PC-3 (cell line): Measurements from ENCODE around the gene RXRB. TPM values are rescaled to one million over a fixed set of nuclear protein-coding genes. Genes with fewer than 3 reads are reported as not detected.

Experiments
- ATAC-seq: fragments of 200-7000 bp; cut with Tn5 transposase; 2 replicates; pipeline ENCODE4 v1.9.1; 2020; ENCODE audit warnings: mild to moderate bottlenecking, moderate library complexity
- BruUV-seq: library from RNA; stranded (reverse); fragments of 400-500 nt; replicated peaks from 2 replicates; lab custom pipeline; 2021; lab: Mats Ljungman, UMichigan
- CTCF ChIA-PET: fragments of 300-600 bp; sonication (Branson Sonifier 250); formaldehyde crosslinking; loops from one replicate; lab custom pipeline; 2022; ENCODE audit warnings: antibody characterized with exemption; lab: Charles Lee
- POLR2A ChIA-PET: fragments of 300-600 bp; sonication (Branson Sonifier 250); formaldehyde crosslinking; loops from one replicate; lab custom pipeline; 2022; ENCODE audit warnings: antibody characterized with exemption; ENCODE audit not compliant: unreplicated experiment; lab: Charles Lee
- DNase-seq: peaks from one replicate; pipeline ENCODE4 v3.0.0-alpha.2; 2015
- H2AFZ ChIP-seq: fragments of 300-600 bp; sonication (generic); 2 replicates; pipeline ENCODE4 v1.6.0; 2016; ENCODE audit warnings: antibody characterized with exemption, low read length
- H3F3A ChIP-seq: fragments of 300-600 bp; sonication (generic); one replicate; pipeline ENCODE4 v1.6.0; 2017; ENCODE audit warnings: antibody characterized with exemption, low read length, control low read depth, mild to moderate bottlenecking; ENCODE audit not compliant: unreplicated experiment
- H3K27ac ChIP-seq: fragments of 300-600 bp; sonication (generic); 2 replicates; pipeline ENCODE4 v1.5.1; 2016; ENCODE audit warnings: mild to moderate bottlenecking, low read length
- H3K27me3 ChIP-seq: fragments of 300-600 bp; sonication (generic); 2 replicates; pipeline ENCODE4 v1.6.1; 2016; ENCODE audit warnings: low read length, mixed read lengths
- H3K36me3 ChIP-seq: fragments of 300-600 bp; sonication (generic); 2 replicates; pipeline ENCODE4 v1.6.1; 2016; ENCODE audit warnings: low read depth, mixed run types, low read length, mixed read lengths
- H3K4me1 ChIP-seq: fragments of 300-600 bp; sonication (generic); 2 replicates; pipeline ENCODE4 v1.5.1; 2016; ENCODE audit warnings: low read length; ENCODE audit not compliant: insufficient read depth
- H3K4me2 ChIP-seq: fragments of 300-600 bp; sonication (generic); 2 replicates; pipeline ENCODE4 v1.6.0; 2016; ENCODE audit warnings: low read length
- H3K4me3 ChIP-seq: fragments of 300-600 bp; sonication (generic); 2 replicates; pipeline ENCODE4 v1.5.1; 2016; ENCODE audit warnings: mild to moderate bottlenecking, low read length, mixed read lengths
- H3K79me2 ChIP-seq: fragments of 300-600 bp; sonication (generic); 2 replicates; pipeline ENCODE4 v1.6.1; 2017; ENCODE audit warnings: low read length, mixed read lengths
- H3K9ac ChIP-seq: fragments of 300-600 bp; sonication (generic); 2 replicates; pipeline ENCODE4 v1.6.0; 2016; ENCODE audit warnings: mild to moderate bottlenecking, low read length
- H3K9me2 ChIP-seq: fragments of 300-600 bp; sonication (generic); replicated peaks from 2 replicates; pipeline ENCODE4 v1.6.1; 2016; ENCODE audit warnings: mixed run types, low read length, mixed read lengths
- H3K9me3 ChIP-seq: fragments of 300-600 bp; sonication (generic); 2 replicates; pipeline ENCODE4 v1.6.1; 2016; ENCODE audit warnings: low read length, mixed read lengths
- H4K20me1 ChIP-seq: fragments of 300-600 bp; sonication (generic); 2 replicates; pipeline ENCODE4 v1.6.1; 2016; ENCODE audit warnings: low read length, mixed read lengths
- CTCF ChIP-seq: fragments of 300-600 bp; sonication (generic); conservative IDR thresholded peaks from 2 replicates; pipeline ENCODE4 v1.5.1; 2017; ENCODE audit warnings: antibody characterized with exemption, low read depth, mild to moderate bottlenecking, low read length
- EZH2 ChIP-seq: fragments of 300-600 bp; sonication (generic); IDR thresholded peaks from one replicate; pipeline ENCODE4 v1.6.1; 2017; ENCODE audit warnings: antibody characterized with exemption, mild to moderate bottlenecking, low read length; ENCODE audit not compliant: unreplicated experiment
- EZH2phosphoT487 ChIP-seq: fragments of 300-600 bp; sonication (generic); IDR thresholded peaks from 2 replicates; pipeline ENCODE4 v1.6.1; 2018; ENCODE audit warnings: mild to moderate bottlenecking, antibody characterized with exemption, low read length, borderline replicate concordance
- intact Hi-C: fragments of 100-400 bp; cut with micrococcal nuclease; formaldehyde crosslinking; loops from 2 replicates; pipeline ENCODE4 v1.9.0; 2023
- total RNA-seq: library from RNA; depleted of rRNA; stranded (reverse); fragments of >200 nt; gene quantifications from 2 replicates; pipeline ENCODE4 v1.2.3, GENCODE V29; 2014

RXRB gene
- total RNA-seq, 1 experiment from 2014 or later, result 24.0 TPM

GRCh38 chr6:33177552-33178446, 22.7 kb downstream of the RXRB start:
- TF ChIP-seq CTCF, result no peak
- TF ChIP-seq EZH2phosphoT487, result no peak
- TF ChIP-seq EZH2, result no peak
- POLR2A ChIA-PET, result no interaction called here
- no peaks in the 10 kb centered on the region for H3K4me1 ChIP-seq
- CTCF ChIA-PET, result no interaction called here
- no peaks in the 10 kb centered on the region for H3K36me3 ChIP-seq
- H3K9ac ChIP-seq, result no peak overlapping the region
- ATAC-seq (no peak), DNase-seq (no peak)
- intact Hi-C loops, result no loop called here
- no peaks in the 10 kb centered on the region for H3K79me2 ChIP-seq
- no peaks in the 10 kb centered on the region for H4K20me1 ChIP-seq
- no peaks in the 10 kb centered on the region for H3K9me3 ChIP-seq
- no TSS peak for BruUV-seq
- H3K4me3 ChIP-seq, result no peak overlapping the region
- no peaks in the 10 kb centered on the region for H3K27me3 ChIP-seq
- H3F3A ChIP-seq, result no peaks in the 10 kb centered on the region
- no peaks in the 10 kb centered on the region for H3K9me2 ChIP-seq
- H2AFZ ChIP-seq, result no peak overlapping the region
- no peak overlapping the region for H3K4me2 ChIP-seq
- H3K27ac ChIP-seq, result no peak overlapping the region

- Histone ChIP-seq H3F3A (no peaks in the 10 kb centered on the region), H2AFZ (no peak overlapping the region), H3K27ac (no peak overlapping the region), H3K4me3 (no peak overlapping the region), H3K9me2 (no peaks in the 10 kb centered on the region), H4K20me1 (no peaks in the 10 kb centered on the region), H3K9ac (no peak overlapping the region), H3K4me2 (no peak overlapping the region), H3K9me3 (no peaks in the 10 kb centered on the region), H3K27me3 (no peaks in the 10 kb centered on the region), H3K36me3 (no peaks in the 10 kb centered on the region), H3K4me1 (no peaks in the 10 kb centered on the region), H3K79me2 (no peaks in the 10 kb centered on the region)
- DNase-seq (no peak), ATAC-seq (no peak)
- ChIA-PET CTCF (no interaction called here), POLR2A (no interaction called here)
- intact Hi-C loops, result no loop called here
- no TSS peak for BruUV-seq
- TF ChIP-seq EZH2, result no peak
- no peak for TF ChIP-seq CTCF
- TF ChIP-seq EZH2phosphoT487, result no peak
Measured at GRCh38 chr6:33176906-33177305, 23.6 kb downstream of the RXRB start.

GRCh38 chr6:33175436-33176069, 24.9 kb downstream of the RXRB start:
- ATAC-seq (peak; percentile 35; the same call in 1 of the 2 replicates), DNase-seq (no peak)
- TF ChIP-seq CTCF (no peak), EZH2 (no peak), EZH2phosphoT487 (no peak)
- Histone ChIP-seq H3K27ac (no peak overlapping the region), H3K79me2 (no peaks in the 10 kb centered on the region), H3K4me1 (no peaks in the 10 kb centered on the region), H2AFZ (no peak overlapping the region), H3K36me3 (no peaks in the 10 kb centered on the region), H3K9me2 (no peaks in the 10 kb centered on the region), H3K9me3 (no peaks in the 10 kb centered on the region), H3K4me2 (no peak overlapping the region), H3K27me3 (no peaks in the 10 kb centered on the region), H3K9ac (no peak overlapping the region), H4K20me1 (no peaks in the 10 kb centered on the region), H3K4me3 (no peak overlapping the region), H3F3A (no peaks in the 10 kb centered on the region)
- CTCF ChIA-PET, result no interaction called here
- BruUV-seq, result no TSS peak
- intact Hi-C loops, result no loop called here
- POLR2A ChIA-PET, result no interaction called here
